CD14-positive monocyte (primary cell): ENCODE measurements around the gene HSPA12B. TPM values are rescaled to one million over a fixed set of nuclear protein-coding genes. Genes with fewer than 3 reads are reported as not detected.

ENCODE experiments used
- DNase-seq, 3 donors: peaks; one replicate each; pipeline ENCODE4 v3.0.0-alpha.2; 2011 to 2022
- H2AFZ ChIP-seq: 2 replicates; pipeline ENCODE4 v1.6.0; 2012; ENCODE audit warnings: mild to moderate bottlenecking, low read depth, low read length, inconsistent platforms; ENCODE audit not compliant: insufficient read depth, poor library complexity, severe bottlenecking
- H3K27ac ChIP-seq, 2 donors: 1 replicate in 1 of 2; 2 replicates in 1 of 2; pipeline ENCODE4 v1.5.1; 2012 to 2013; ENCODE audit warnings: low read length in 2 of 2, control low read depth in 1 of 2, inconsistent platforms in 1 of 2, low read depth in 1 of 2, mild to moderate bottlenecking in 1 of 2
- H3K27me3 ChIP-seq, 2 donors: one replicate each; pipeline versions ENCODE4 v1.6.0 to v1.6.1; 2011 to 2013; ENCODE audit warnings: low read length in 2 of 2; ENCODE audit not compliant: control insufficient read depth in 2 of 2, insufficient read depth in 2 of 2
- H3K36me3 ChIP-seq, 2 donors: replicated peaks in 1 of 2; 1 replicate in 1 of 2; 2 replicates in 1 of 2; pipeline versions ENCODE4 v1.5.1 to v1.6.1; 2012 to 2013; ENCODE audit warnings: low read length in 2 of 2, control low read depth in 1 of 2, inconsistent platforms in 1 of 2, mild to moderate bottlenecking in 1 of 2; ENCODE audit not compliant: insufficient read depth in 2 of 2, control insufficient read depth in 1 of 2
- H3K4me1 ChIP-seq, 2 donors: 1 replicate in 1 of 2; 2 replicates in 1 of 2; pipeline versions ENCODE4 v1.5.1 to v1.6.1; 2012 to 2013; ENCODE audit warnings: low read length in 2 of 2, control low read depth in 1 of 2, inconsistent platforms in 1 of 2, mild to moderate bottlenecking in 1 of 2, moderate library complexity in 1 of 2; ENCODE audit not compliant: insufficient read depth in 2 of 2, control insufficient read depth in 1 of 2
- H3K4me2 ChIP-seq: replicated peaks from 2 replicates; pipeline ENCODE3; 2012; ENCODE audit warnings: low read length, moderate library complexity, mild to moderate bottlenecking; ENCODE audit not compliant: poor library complexity, severe bottlenecking; ENCODE audit errors: extremely low read depth
- H3K4me3 ChIP-seq, 3 experiments: fragments of 200-600 bp in 1 of 3; sonication (generic) in 1 of 3; replicated peaks in 1 of 3; 1 replicate in 2 of 3; 2 replicates in 1 of 3; pipeline ENCODE4 v1.5.1; 2011 to 2013; ENCODE audit warnings: low read length in 3 of 3, mild to moderate bottlenecking in 3 of 3, control low read depth in 2 of 3, low read depth in 2 of 3, inconsistent platforms in 1 of 3, moderate library complexity in 1 of 3
- H3K79me2 ChIP-seq: 2 replicates; pipeline ENCODE4 v1.6.0; 2012; ENCODE audit warnings: mild to moderate bottlenecking, control low read depth, inconsistent platforms, low read length, moderate library complexity; ENCODE audit not compliant: insufficient read depth
- H3K9ac ChIP-seq: 2 replicates; pipeline ENCODE4 v1.6.0; 2017; ENCODE audit warnings: low read length, mild to moderate bottlenecking; ENCODE audit not compliant: insufficient read depth, poor library complexity, severe bottlenecking
- H3K9me3 ChIP-seq, 2 donors: replicated peaks in 1 of 2; 1 replicate in 1 of 2; 2 replicates in 1 of 2; pipeline versions ENCODE4 v1.5.1 to v1.6.1; 2012 to 2013; ENCODE audit warnings: low read length in 2 of 2, control low read depth in 1 of 2; ENCODE audit not compliant: control insufficient read depth in 1 of 2, insufficient read depth in 1 of 2
- H4K20me1 ChIP-seq: 2 replicates; pipeline ENCODE4 v1.6.0; 2012; ENCODE audit warnings: mild to moderate bottlenecking, low read length, control low read depth, moderate library complexity; ENCODE audit not compliant: insufficient read depth
- H3K27ac Mint-ChIP-seq, 7 donors: one replicate each; pipeline ENCODE4 v1.8.0; 2020; ENCODE audit warnings: mild to moderate bottlenecking in 7 of 7, mixed read lengths in 7 of 7, moderate library complexity in 6 of 7, inconsistent platforms in 2 of 7
- H3K27me3 Mint-ChIP-seq, 3 donors: one replicate each; pipeline ENCODE4 v1.8.0; 2021 to 2022; ENCODE audit warnings: low read depth in 3 of 3, mild to moderate bottlenecking in 3 of 3, mixed read lengths in 3 of 3, moderate library complexity in 3 of 3, inconsistent platforms in 1 of 3
- H3K36me3 Mint-ChIP-seq, 2 donors: one replicate each; pipeline ENCODE4 v1.8.0; 2020; ENCODE audit warnings: mixed read lengths in 2 of 2, inconsistent platforms in 1 of 2, mild to moderate bottlenecking in 1 of 2
- H3K4me1 Mint-ChIP-seq: one replicate; pipeline ENCODE4 v1.8.0; 2020; ENCODE audit warnings: mild to moderate bottlenecking, mixed read lengths
- H3K4me3 Mint-ChIP-seq, 2 donors: one replicate each; pipeline ENCODE4 v1.8.0; 2020; ENCODE audit warnings: mild to moderate bottlenecking in 2 of 2, mixed read lengths in 2 of 2, moderate library complexity in 1 of 2
- H3K9me3 Mint-ChIP-seq, 7 donors: one replicate each; pipeline ENCODE4 v1.8.0; 2020 to 2022; ENCODE audit warnings: mixed read lengths in 7 of 7, mild to moderate bottlenecking in 6 of 7, moderate library complexity in 6 of 7, inconsistent platforms in 2 of 7
- CTCF ChIP-seq: fragments of 200-600 bp; IDR thresholded peaks from one replicate; pipeline ENCODE4 v1.8.0; 2022; ENCODE audit warnings: antibody characterized with exemption, mild to moderate bottlenecking
- WGBS: methylation state at CpG from one replicate; pipeline ENCODE4 v1.1.5; 2013; ENCODE audit warnings: missing lambda C conversion rate; ENCODE audit not compliant: insufficient coverage; 5-methylcytosine and 5-hydroxymethylcytosine counted together
- intact Hi-C, 2 donors: fragments of 100-400 bp; cut with micrococcal nuclease; formaldehyde crosslinking; loops; one replicate each; pipeline versions ENCODE4 v1.15.0 to v1.15.1; 2023
- polyA plus RNA-seq, 3 donors: library from polyadenylated mRNA; depleted of rRNA in 1 of 3; unstranded in 2 of 3; stranded (reverse) in 1 of 3; fragments of 300-500 nt in 2 of 3; fragments of >200 nt in 1 of 3; fragmentation: Illumina TruSeq in 2 of 3; gene quantifications; 1 replicate in 2 of 3; 2 replicates in 1 of 3; pipeline ENCODE4 v1.2.3, GENCODE V29; 2012 to 2021

The HSPA12B gene
- polyA plus RNA-seq, 3 donors = not detected

- peaks cover 0 to 5% (median 0%) of the 10 kb centered on the region in 7 donors for H3K9me3 Mint-ChIP-seq
- H3K9me3 ChIP-seq = peaks cover 0 to 4% of the 10 kb centered on the region in 2 donors
- no peaks in the 10 kb centered on the region for H3K4me1 ChIP-seq
- no peak for DNase-seq
- no peak overlapping the region for H3K9ac ChIP-seq
- 92% methylated on average over 8 of the region's 12 CpGs for WGBS
- H3K4me3 Mint-ChIP-seq = no peak overlapping the region
- H3K27me3 Mint-ChIP-seq = peaks cover 35 to 42% (median 41%) of the 10 kb centered on the region in 3 donors
- no peaks in the 10 kb centered on the region for H3K36me3 ChIP-seq
- no peak for TF ChIP-seq CTCF
- no peak overlapping the region for H3K4me3 ChIP-seq
- H3K4me1 Mint-ChIP-seq = peaks cover 10% of the 10 kb centered on the region
- H3K27me3 ChIP-seq = peaks cover 0 to 31% of the 10 kb centered on the region in 2 donors
- intact Hi-C loops = no loop called here
- no peaks in the 10 kb centered on the region for H4K20me1 ChIP-seq
- no peaks in the 10 kb centered on the region for H3K79me2 ChIP-seq
- peak overlapping the region in 1 of 7 donors; percentile 25 for H3K27ac Mint-ChIP-seq
- no peak overlapping the region for H3K27ac ChIP-seq
- no peaks in the 10 kb centered on the region for H3K36me3 Mint-ChIP-seq
- H3K4me2 ChIP-seq = no peak overlapping the region
- H2AFZ ChIP-seq = no peak overlapping the region
These were observed 1.8 kb downstream of the HSPA12B start for GRCh38 chr20:3734111-3734843.

DNA sequence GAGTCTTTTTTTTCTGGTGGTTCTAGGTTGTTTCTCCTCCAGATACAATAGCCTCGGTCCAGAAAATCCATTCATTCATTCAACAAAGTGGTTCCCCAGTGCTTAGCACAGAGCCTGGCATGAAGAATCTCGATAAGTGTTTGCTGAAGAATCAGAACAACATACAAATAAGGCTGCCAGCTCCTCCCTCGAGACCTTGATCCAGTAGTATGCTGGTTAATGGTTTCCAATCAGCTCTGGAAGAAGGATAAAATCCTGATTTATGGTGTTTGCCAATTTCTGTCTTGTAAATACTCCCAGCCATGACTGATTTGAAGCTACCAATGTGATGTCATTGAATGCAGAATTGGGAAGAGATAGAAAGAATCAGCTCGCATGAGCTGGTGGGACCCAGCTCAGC, 3.3 kb downstream of the HSPA12B start:
- Mint-ChIP-seq H3K4me1 (peaks cover 5% of the 10 kb centered on the region), H3K27me3 (peaks cover 28 to 39% (median 36%) of the 10 kb centered on the region in 3 donors), H3K27ac (no peak overlapping the region), H3K9me3 (peaks cover 0 to 5% (median 0%) of the 10 kb centered on the region in 7 donors), H3K4me3 (no peak overlapping the region), H3K36me3 (no peaks in the 10 kb centered on the region)
- no peak for DNase-seq
- no peak overlapping the region for H2AFZ ChIP-seq
- H3K9me3 ChIP-seq = peaks cover 0 to 4% of the 10 kb centered on the region in 2 donors
- no CpG with 5 or more reads among the region's 4 CpGs for WGBS
- H3K4me1 ChIP-seq = no peaks in the 10 kb centered on the region
- H3K9ac ChIP-seq = no peak overlapping the region
- H3K79me2 ChIP-seq = no peaks in the 10 kb centered on the region
- no peak for TF ChIP-seq CTCF
- peaks cover 0 to 26% of the 10 kb centered on the region in 2 donors for H3K27me3 ChIP-seq
- intact Hi-C loops = no loop called here
- H3K4me3 ChIP-seq = no peak overlapping the region
- H3K36me3 ChIP-seq = no peaks in the 10 kb centered on the region
- H3K27ac ChIP-seq = no peak overlapping the region
- no peaks in the 10 kb centered on the region for H4K20me1 ChIP-seq
- no peak overlapping the region for H3K4me2 ChIP-seq
